Heart left ventricle (tissue), 16 donors: ENCODE measurements around the gene NAA80. TPM values are rescaled to one million over a fixed set of nuclear protein-coding genes. Genes with fewer than 3 reads are reported as not detected.
A peak's percentile ranks its signal among the peaks of the same experiment; 100 is the strongest.

Experiments used
- ATAC-seq, 4 donors: fragments of 200-7000 bp; cut with Tn5 transposase; one replicate each; pipeline ENCODE4 v1.9.1; 2020 to 2022; ENCODE audit warnings: moderate library complexity in 4 of 4, mild to moderate bottlenecking in 3 of 4, moderate number of reproducible peaks in 1 of 4
- DNase-seq, 5 donors: peaks; one replicate each; pipeline ENCODE4 v3.0.0-alpha.2; 2020
- H3K27ac ChIP-seq, 12 donors: fragments of 200-600 bp; sonication (generic) in 4 of 12; one replicate each; pipeline versions ENCODE4 v1.5.0 to v1.8.0; 2016 to 2022; ENCODE audit warnings: mild to moderate bottlenecking in 2 of 12
- H3K27me3 ChIP-seq, 9 donors: fragments of 200-600 bp; sonication (generic) in 2 of 9; one replicate each; pipeline versions ENCODE4 v1.5.1 to v1.8.0; 2016 to 2022; ENCODE audit warnings: mild to moderate bottlenecking in 3 of 9
- H3K36me3 ChIP-seq, 9 donors: fragments of 200-600 bp; sonication (generic) in 2 of 9; one replicate each; pipeline versions ENCODE4 v1.5.0 to v1.8.0; 2018 to 2022; ENCODE audit warnings: mild to moderate bottlenecking in 2 of 9
- H3K4me1 ChIP-seq, 12 donors: fragments of 200-600 bp; sonication (generic) in 4 of 12; one replicate each; pipeline versions ENCODE4 v1.5.0 to v1.8.0; 2016 to 2022; ENCODE audit warnings: mild to moderate bottlenecking in 3 of 12
- H3K4me3 ChIP-seq, 12 donors: fragments of 200-600 bp; sonication (generic) in 4 of 12; one replicate each; pipeline versions ENCODE4 v1.5.0 to v1.8.0; 2017 to 2022; ENCODE audit warnings: mild to moderate bottlenecking in 9 of 12, moderate library complexity in 4 of 12
- H3K9me3 ChIP-seq, 12 donors: fragments of 200-600 bp; sonication (generic) in 4 of 12; one replicate each; pipeline versions ENCODE4 v1.5.0 to v1.8.0; 2016 to 2022; ENCODE audit warnings: mild to moderate bottlenecking in 1 of 12
- POLR2A ChIP-seq, 2 donors: fragments of 450-650 bp; IDR thresholded peaks; one replicate each; pipeline ENCODE4 v1.6.1; 2017; ENCODE audit warnings: antibody characterized with exemption in 2 of 2, mild to moderate bottlenecking in 2 of 2, moderate library complexity in 2 of 2
- WGBS, 4 donors: extraction: QIAGEN DNeasy Blood & Tissue Kit in 2 of 4; methylation state at CpG; one replicate each; pipeline versions ENCODE4 v1.1.5 to v1.1.7; 2013 to 2018; 5-methylcytosine and 5-hydroxymethylcytosine counted together
- intact Hi-C, 10 donors: fragments of 100-400 bp; cut with DNase I; formaldehyde crosslinking; loops; one replicate each; pipeline versions ENCODE4 v1.11.1 to v1.14.2; 2022
- polyA plus RNA-seq, 2 donors: library from polyadenylated mRNA; stranded (reverse); fragments of 200-250 nt; gene quantifications; one replicate each; pipeline ENCODE4 v1.2.3, GENCODE V29; 2013
- total RNA-seq, 9 donors: library from RNA; depleted of rRNA in 2 of 9; stranded (reverse); fragments of >200 nt in 2 of 9; fragmentation: NEBNext Ultra II Directional in 3 of 9; extraction: Animal tissue kit (Norgen Biotek cat#: 25700) in 3 of 9; gene quantifications; one replicate each; pipeline versions ENCODE4 v1.1.0 to v1.2.4, GENCODE V29; 2016 to 2023
- TF ChIP-seq, protein P1 (sequence below), 12 donors: fragments of 200-600 bp; sonication (generic) in 4 of 12; IDR thresholded peaks; one replicate each; pipeline versions ENCODE4 v1.5.0 to v1.8.0; 2018 to 2022; ENCODE audit warnings: antibody characterized with exemption in 12 of 12, mild to moderate bottlenecking in 5 of 12
- donor health status: ischemic (EF 13 %, LVEDD 7.1; RV severe dilation, severe dysfunction).
- donor health status: healthy with polysubstance abuse.
- donor health status: DM: no; HTN: yes; CAD: no.
- donor health status: DM: no; HTN: no; CAD: no.
- donor health status: ischemic (EF 25% LVEDD 6.9; RV normal size, moderate dysfunction).
- donor health status: ischemic (EF 25% LVEDD 5.7; RV mildly dilated, moderate dysfunction).
- donor health status: healthy.
- donor health status: DM: yes; HTN: yes; CAD: no.
- donor health status: ischemic (EF 35%, LVEDD 5.7; RV mildly dilated, moderate dysfunction).
- donor health status: nonischemic (EF 11% LVEDD 7.7; RV severe dilation, severe dysfunction).
- donor health status: DM: yes; HTN: yes; CAD: no.
- donor health status: PGD.
- donor health status: ischemic (EF 29% LVEDD 5.4; RV normal size, mild dysfunction).
- donor health status: nonischemic (EF 23%, LVEDD 6.1; RV moderate dilation, normal function).

The NAA80 gene
- total and polyA plus RNA-seq, 11 donors, result 5.0 to 13.9 (median 9.8) TPM

DNA sequence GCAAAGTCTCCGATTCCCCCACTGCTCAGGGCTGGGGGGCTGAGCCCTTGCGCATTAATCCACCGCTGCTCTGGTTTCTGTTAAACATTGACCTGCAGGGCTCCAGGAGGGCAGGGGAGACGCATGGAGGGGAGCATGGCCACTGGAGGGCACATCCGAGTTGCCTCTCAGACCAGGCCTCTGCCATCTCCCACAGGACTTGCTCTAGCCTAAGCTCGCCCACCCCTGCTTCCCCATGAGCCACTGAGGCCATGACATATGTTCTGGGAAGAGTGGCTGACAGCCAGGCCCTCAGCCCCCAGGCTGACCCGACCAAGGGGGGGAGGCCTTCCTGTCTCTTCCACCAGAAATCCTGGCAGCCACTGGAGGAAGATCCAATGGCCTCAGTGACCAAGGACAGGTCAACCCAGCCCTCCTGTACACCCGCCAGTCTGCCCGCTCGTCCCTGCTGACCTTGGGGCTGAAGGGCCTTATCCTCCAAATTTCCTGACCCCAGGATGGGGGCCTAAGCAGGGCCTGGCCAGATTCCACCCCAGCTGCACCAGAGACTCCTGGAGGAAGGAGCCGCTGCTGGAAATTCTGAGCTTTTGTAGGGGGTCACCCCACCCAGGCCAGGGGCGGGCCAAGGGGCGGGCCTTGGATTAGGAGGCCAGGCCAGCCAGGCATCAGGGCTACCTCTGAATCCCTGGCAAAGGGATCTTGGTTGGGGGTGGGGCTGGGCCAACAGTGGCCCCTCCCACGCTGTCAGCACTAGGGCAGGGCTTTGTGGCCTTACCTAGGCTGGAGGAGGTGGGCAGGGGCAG lies 4.0 kb upstream of the NAA80 start, which contains the start of gene HYAL1:
TSS of gene HYAL1 (minus strand) at position 562 of the 803 bp plus-strand sequence. CDS start 618 bp downstream, outside the sequence.
- TF ChIP-seq, protein P1, sequence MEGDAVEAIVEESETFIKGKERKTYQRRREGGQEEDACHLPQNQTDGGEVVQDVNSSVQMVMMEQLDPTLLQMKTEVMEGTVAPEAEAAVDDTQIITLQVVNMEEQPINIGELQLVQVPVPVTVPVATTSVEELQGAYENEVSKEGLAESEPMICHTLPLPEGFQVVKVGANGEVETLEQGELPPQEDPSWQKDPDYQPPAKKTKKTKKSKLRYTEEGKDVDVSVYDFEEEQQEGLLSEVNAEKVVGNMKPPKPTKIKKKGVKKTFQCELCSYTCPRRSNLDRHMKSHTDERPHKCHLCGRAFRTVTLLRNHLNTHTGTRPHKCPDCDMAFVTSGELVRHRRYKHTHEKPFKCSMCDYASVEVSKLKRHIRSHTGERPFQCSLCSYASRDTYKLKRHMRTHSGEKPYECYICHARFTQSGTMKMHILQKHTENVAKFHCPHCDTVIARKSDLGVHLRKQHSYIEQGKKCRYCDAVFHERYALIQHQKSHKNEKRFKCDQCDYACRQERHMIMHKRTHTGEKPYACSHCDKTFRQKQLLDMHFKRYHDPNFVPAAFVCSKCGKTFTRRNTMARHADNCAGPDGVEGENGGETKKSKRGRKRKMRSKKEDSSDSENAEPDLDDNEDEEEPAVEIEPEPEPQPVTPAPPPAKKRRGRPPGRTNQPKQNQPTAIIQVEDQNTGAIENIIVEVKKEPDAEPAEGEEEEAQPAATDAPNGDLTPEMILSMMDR (IDR thresholded peaks at IDR 0.05), result peak in 10 of 12 donors; percentile 6 to 52 (median 26)
- TF ChIP-seq POLR2A (IDR thresholded peaks at IDR 0.05), result peak; percentile 17 to 83
- peak; percentile 32 to 63 (median 56) for ATAC-seq
- intact Hi-C loops, result loop anchor here in 4 of 10 donors (1.0 to 5.0 kb wide), 4 partner anchors 18 to 51 kb away; no protein-coding TSS in a partner anchor
- Histone ChIP-seq H3K4me1 (peaks cover 11 to 53% (median 40%) of the 10 kb centered on the region in 12 donors), H3K36me3 (peaks cover 0 to 15% (median 0%) of the 10 kb centered on the region in 9 donors), H3K27ac (peak within 1 kb of the TSS; percentile 75 to 97 (median 94)), H3K9me3 (no peaks in the 10 kb centered on the region), H3K27me3 (no peaks in the 10 kb centered on the region), H3K4me3 (peak within 1 kb of the TSS; percentile 40 to 76 (median 58))
- WGBS, 4 donors, result 23 to 38% (median 32%) methylated on average over 4 to 14 of the region's 14 CpGs
- peak; percentile 90 to 94 (median 91) for DNase-seq

DNA sequence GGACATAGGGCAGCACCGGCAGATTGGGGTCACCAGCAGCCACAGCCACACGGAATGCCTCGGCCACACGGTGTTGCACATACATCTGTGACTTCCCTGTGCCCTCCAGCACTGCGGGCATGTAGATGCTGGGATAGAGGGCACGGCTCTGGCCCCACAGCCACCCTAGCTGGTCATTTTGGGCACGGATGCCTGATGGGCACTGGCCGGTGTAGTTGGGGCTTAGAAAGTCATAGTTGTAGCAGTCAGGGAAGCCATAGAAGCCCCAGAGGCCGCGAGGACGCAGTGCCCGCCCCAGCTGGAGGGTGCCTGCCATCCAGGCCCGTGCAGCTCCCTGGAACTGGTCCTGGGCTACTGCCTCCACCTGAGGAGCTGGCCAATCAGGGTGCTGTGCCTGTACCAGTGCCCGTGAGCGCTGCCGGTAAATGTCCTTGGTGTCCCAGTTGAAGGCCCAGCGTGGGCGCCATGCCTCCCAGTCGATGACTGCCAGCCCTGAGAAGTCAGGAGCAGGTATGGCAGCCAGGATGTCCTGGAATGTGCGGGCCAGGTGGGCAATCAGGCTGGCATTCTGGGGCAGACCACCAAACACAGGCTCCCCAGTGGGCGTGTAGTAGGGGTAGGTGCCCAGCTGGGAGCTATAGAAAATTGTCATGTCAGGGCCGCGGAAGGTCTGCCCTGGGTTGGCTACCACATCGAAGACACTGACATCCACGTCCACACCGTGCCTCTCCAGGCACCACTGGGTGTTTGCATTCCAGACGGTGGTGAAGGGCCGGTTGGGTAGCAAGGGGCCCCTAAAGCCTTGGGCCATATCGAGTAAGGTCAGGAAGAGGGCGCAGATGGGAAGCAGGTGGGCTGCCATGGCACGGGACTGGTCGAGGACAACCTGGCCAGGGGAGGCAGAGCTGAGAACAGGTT lies 3.1 kb upstream of the NAA80 start:
- Histone ChIP-seq H3K36me3 (peaks cover 0 to 15% (median 0%) of the 10 kb centered on the region in 9 donors), H3K4me3 (peak overlapping the region; percentile 40 to 76 (median 58)), H3K27me3 (no peaks in the 10 kb centered on the region), H3K27ac (peak overlapping the region; percentile 75 to 97 (median 94)), H3K9me3 (no peaks in the 10 kb centered on the region), H3K4me1 (peaks cover 11 to 58% (median 43%) of the 10 kb centered on the region in 12 donors)
- peak in 4 of 5 donors; percentile 25 to 65 (median 36) for DNase-seq
- TF ChIP-seq, protein P1 (IDR thresholded peaks at IDR 0.05), result no peak
- intact Hi-C loops, result loop anchor here in 4 of 10 donors (1.0 to 5.0 kb wide), 4 partner anchors 18 to 50 kb away; no protein-coding TSS in a partner anchor
- 60 to 83% (median 69%) methylated on average over 18 to 32 of the region's 32 CpGs for WGBS, 4 donors
- no peak for ATAC-seq

DNA sequence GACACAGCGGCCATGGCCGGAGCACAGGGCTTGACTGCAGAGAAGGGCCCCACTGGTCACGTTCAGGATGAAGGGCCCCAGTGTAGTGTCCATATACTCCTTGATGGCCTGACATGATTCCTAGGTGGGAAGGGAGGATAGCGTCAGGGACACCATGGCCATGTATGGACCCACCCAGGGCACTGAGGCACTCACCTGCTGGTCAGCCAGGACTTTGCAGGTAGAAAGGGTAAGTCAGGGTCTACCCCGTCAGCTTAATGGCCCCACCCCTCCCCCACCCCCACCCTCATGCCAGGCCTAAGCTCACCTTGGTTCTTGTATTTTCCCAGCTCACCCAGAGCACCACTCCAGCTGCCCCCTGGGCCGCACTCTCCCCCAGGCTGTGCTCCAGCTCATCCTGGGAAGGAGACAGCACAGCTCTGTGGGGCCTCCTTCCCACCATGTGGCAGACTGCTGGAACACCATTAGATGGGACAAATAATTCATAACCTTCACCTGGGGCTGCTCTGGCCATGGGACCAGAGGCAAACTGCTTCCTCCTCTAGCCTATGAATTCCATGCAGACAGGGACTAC lies 1.6 kb upstream of the NAA80 start:
- H3K36me3 ChIP-seq, result peaks cover 0 to 15% (median 0%) of the 10 kb centered on the region in 9 donors
- H3K4me1 ChIP-seq, result peaks cover 11 to 58% (median 43%) of the 10 kb centered on the region in 12 donors
- H3K9me3 ChIP-seq, result no peaks in the 10 kb centered on the region
- H3K4me3 ChIP-seq, result peak overlapping the region in 9 of 12 donors; percentile 56 to 81 (median 69)
- DNase-seq (no peak), ATAC-seq (no peak)
- no peak for TF ChIP-seq POLR2A (IDR thresholded peaks at IDR 0.05)
- intact Hi-C loops, result loop anchor here in 2 of 10 donors (1.0 to 5.0 kb wide), 2 partner anchors 22 to 48 kb away; partner anchors contain the start of gene HYAL2 (in 1 of the 2)
- H3K27me3 ChIP-seq, result no peaks in the 10 kb centered on the region
- H3K27ac ChIP-seq, result peak overlapping the region; percentile 75 to 97 (median 94)
- 79 to 90% (median 81%) methylated on average over 6 of the region's 6 CpGs for WGBS, 4 donors
